GM12865 (cell line): Measurements from ENCODE around the gene DNAJC7.

Experiments used
- DNase-seq: peaks from one replicate; pipeline ENCODE4 v3.0.0; 2010; ENCODE audit warnings: low read depth
- H3K4me3 ChIP-seq: 2 replicates; pipeline ENCODE4 v1.5.1; 2011; ENCODE audit warnings: mild to moderate bottlenecking, low read depth, low read length, control low read depth
- TF ChIP-seq, protein P1 (sequence below): IDR thresholded peaks from 2 replicates; pipeline ENCODE4 v1.5.1; 2011; ENCODE audit warnings: low read length, control low read depth, low read depth, inconsistent platforms; ENCODE audit not compliant: insufficient read depth; ENCODE audit errors: missing control alignments

The DNAJC7 gene

DNA sequence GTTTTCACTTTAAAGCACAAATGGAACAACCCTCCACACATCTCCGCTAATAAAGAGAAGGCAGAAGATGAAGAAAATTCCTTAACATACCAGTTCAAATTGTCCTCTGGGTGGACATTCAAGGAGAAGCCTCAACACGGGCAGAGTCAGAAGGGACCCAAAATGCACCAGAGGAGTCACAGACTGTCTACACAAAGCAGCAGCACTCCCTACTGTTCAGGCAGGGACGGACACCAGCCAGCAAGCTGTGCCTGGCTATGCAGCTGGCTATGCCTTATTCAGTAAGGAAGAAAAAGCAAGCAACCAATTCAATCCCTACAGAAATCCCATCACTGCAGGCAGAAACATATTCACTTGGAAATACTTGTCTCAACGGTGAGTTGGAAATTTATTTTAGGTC lies 8.1 kb downstream of the DNAJC7 start:
- TF ChIP-seq, protein P1, sequence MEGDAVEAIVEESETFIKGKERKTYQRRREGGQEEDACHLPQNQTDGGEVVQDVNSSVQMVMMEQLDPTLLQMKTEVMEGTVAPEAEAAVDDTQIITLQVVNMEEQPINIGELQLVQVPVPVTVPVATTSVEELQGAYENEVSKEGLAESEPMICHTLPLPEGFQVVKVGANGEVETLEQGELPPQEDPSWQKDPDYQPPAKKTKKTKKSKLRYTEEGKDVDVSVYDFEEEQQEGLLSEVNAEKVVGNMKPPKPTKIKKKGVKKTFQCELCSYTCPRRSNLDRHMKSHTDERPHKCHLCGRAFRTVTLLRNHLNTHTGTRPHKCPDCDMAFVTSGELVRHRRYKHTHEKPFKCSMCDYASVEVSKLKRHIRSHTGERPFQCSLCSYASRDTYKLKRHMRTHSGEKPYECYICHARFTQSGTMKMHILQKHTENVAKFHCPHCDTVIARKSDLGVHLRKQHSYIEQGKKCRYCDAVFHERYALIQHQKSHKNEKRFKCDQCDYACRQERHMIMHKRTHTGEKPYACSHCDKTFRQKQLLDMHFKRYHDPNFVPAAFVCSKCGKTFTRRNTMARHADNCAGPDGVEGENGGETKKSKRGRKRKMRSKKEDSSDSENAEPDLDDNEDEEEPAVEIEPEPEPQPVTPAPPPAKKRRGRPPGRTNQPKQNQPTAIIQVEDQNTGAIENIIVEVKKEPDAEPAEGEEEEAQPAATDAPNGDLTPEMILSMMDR: peak; percentile 14
- no peak for DNase-seq
- H3K4me3 ChIP-seq: no peak overlapping the region

DNA sequence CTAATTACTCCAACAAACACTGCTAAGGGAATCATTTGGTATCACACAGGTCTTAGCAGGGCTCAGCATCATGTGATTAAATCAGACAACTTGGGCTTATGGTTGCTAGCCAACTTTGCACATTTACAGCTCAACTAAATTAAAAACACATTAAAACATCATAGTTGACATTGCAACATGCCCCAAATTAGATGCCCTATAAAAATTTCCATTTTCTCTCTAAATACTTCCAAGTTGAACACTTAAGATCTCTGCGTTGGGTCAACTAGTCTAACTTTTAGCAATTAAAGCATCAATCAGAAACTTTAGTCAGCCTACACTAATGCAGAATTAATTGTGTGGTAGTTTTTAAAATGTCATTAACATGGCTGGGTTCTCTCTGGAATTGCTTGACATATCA lies 12.1 kb downstream of the DNAJC7 start:
- H3K4me3 ChIP-seq: no peak overlapping the region
- TF ChIP-seq, protein P1: no peak
- no peak for DNase-seq

DNA sequence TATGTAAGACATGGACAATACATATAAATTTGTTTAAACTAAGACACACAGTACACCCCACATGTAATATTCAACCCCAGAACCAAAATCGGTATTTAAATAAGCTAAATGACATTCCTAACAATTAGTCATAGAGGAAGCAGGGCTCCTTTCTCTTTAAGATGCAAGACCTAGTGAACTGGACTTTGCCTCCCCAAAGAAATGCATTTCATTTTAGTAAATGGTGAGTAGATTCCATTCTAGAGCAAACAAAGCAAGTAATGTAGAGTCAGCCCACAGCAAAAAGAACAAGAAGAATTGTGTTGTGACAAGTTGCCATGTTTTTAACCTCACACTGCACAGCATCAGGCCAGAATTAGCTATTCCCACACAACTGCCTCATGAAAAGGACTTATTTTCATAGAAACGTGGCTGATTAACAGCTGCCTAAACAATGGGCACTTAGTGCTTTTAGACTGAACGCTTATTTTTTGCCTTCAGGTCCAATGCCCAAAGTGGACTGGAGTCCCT lies 14.4 kb downstream of the DNAJC7 start:
- no peak overlapping the region for H3K4me3 ChIP-seq
- TF ChIP-seq, protein P1: no peak
- no peak for DNase-seq

DNA sequence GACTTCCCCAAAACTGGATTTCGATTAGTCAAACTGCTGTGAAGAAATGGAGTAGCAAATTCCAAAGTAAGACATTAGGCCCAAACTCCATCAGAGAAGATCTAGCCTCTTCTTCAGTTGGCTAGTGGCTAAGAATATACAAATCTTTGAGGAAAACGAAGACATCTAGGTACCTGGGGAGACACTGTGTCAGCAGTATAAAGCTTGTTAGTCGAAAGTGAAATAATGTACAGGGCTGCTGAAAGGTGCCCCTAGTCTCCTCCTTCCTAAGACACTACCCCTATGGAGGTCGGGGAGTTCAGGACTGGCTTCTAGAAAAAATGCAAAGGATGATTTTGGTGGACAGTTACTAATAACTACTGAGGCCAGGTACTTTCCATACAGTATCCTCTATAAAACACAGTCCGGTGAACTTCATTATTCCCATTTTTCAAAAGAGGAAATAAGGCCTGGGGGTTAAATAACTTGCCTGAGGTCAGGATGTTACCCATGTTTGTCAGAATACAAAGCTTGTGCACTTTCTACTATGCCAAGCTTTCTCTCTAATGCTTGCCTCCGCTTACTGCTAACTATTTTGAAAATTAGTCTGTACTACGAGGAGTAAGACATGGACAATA lies 15.0 kb downstream of the DNAJC7 start:
- TF ChIP-seq, protein P1: no peak
- H3K4me3 ChIP-seq: no peak overlapping the region
- no peak for DNase-seq

DNA sequence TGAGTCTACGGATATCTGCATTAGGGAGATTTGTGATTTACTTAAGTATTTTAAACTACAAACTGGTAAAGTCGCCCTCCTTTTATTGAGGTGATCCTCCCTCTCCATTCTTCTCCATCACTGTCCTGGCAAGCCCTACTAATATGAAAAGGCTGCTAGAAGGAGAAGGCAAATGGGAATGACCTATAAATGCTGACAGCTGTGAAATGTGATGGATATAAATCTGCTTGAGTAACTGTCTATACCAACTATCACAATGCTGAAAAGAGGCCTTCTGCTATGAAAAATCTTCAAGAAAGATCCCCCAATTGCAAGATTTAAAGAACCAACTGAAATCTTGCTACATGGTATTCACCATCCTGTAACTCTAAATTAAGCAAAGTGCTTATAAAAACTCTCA lies 15.5 kb downstream of the DNAJC7 start:
- TF ChIP-seq, protein P1: no peak
- no peak for DNase-seq
- no peak overlapping the region for H3K4me3 ChIP-seq

DNA sequence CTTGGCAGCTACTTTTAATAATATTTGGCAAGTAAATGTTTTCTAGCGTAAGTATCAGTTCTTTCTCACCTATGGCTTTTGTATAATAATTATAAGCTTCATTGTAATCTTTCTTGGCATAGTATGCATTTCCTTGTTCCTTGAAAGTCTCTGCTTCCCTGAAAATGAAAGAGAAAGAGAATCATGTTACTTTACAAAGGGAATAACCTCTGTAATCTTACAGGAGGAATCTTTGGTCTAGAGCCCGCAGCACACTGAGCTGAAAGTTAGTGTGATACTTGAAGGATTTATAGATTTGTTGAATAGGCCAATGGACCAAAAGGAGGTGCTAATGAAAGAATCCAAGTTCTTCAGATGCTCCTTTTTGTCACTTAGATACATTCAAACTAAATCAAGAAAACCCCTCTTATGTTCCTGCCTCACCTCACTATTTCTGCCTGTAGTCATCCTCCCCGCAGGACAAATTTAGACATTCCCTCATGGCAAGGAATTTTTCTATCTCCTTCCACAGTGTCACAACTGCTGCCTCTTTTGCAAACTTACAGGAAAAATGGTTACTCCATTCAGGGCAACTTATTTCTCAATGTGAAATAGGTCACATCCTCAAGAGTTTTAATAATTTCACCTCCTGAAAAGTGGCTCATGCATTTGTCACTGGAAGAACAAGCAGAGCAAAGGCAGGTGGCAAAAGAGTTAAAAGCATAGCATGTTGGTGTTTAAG lies 16.7 kb downstream of the DNAJC7 start:
- H3K4me3 ChIP-seq: no peak overlapping the region
- TF ChIP-seq, protein P1: no peak
- DNase-seq: no peak
